Left renal cortex interstitium (tissue), 4 donors: ENCODE results near the gene ADAMTS3. TPM values are rescaled to one million over a fixed set of nuclear protein-coding genes. Genes with fewer than 3 reads are reported as not detected.

Source experiments
- DNase-seq, 4 donors: peaks; one replicate each; pipeline ENCODE4 v3.0.0-alpha.2; 2013; ENCODE audit warnings: low read depth in 4 of 4, low spot score in 2 of 4, missing footprints in 1 of 4
- polyA plus RNA-seq, 4 donors: library from polyadenylated mRNA; unstranded; fragments of 120-200 nt; gene quantifications; one replicate each; pipeline ENCODE4 v1.2.1, GENCODE V29; 2013; ENCODE audit not compliant: insufficient read length in 4 of 4

Gene ADAMTS3
- polyA plus RNA-seq, 4 donors: 9.1 to 11.9 (median 10.0) TPM

DNA sequence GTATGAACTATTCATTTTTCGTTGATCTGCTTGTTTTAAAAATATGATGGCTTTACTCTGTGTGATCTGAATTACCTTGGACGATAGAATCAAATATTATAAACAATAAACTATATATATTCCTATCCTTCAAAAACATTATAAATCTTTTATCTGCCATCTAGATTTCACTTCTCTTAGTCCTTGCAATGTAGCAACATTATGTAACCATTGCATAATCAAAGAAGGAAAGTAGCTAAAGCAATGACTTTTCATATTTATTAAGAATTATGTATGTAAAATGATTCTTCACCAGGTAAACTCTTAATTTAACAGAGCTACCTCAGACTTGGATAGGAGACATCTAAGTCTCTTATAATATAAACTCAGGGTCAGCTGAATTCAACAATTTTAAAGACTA is 210.5 kb downstream of the ADAMTS3 start:
- DNase-seq: no peak

DNA sequence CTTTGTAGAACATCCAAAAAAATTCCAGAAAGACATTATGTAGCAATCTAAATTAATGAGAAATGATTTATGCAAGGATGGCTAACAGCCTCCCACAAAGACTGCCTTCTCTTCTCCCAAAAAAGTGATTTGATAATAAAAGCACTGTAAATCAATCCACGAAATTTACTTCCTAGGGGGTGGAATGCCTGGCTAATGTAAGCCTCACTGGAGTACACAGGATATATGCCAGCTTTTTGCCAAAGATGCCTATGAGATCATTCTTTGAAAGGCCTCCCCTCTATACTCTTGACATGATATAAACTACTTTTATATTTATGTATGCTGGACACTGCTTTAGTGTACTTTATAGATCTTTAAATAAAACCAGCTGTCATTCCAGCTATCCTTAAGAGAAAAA is 211.1 kb downstream of the ADAMTS3 start:
- no peak for DNase-seq

- no peak for DNase-seq
Measured at GRCh38 chr4:72352711-72353110, 216.3 kb downstream of the ADAMTS3 start.

DNA sequence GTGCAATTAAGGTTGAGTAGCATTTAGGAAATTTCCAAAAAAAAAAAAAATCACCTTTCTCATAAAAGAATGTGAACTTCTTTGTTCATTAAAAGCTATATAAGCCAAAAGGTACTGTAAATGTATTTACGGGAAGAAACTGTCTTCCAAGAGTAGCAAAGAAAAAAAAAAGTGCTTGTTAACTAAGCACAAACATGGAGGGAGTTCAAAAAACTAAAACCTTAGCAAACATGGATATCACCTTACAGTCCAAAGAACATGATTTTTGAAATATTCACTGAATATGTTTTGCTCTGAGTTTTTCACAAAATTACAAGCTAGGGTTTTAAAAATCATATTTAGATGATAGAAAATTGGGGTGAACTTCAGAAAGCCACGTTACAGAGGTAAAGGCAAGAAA is 217.5 kb downstream of the ADAMTS3 start:
- DNase-seq: no peak

- DNase-seq: no peak
Measured at GRCh38 chr4:72348701-72349100, 220.3 kb downstream of the ADAMTS3 start.

- DNase-seq: no peak
Measured at GRCh38 chr4:72344418-72344817, 224.6 kb downstream of the ADAMTS3 start.

GRCh38 chr4:72341432-72341820 is 227.6 kb downstream of the ADAMTS3 start:
- no peak for DNase-seq

DNA sequence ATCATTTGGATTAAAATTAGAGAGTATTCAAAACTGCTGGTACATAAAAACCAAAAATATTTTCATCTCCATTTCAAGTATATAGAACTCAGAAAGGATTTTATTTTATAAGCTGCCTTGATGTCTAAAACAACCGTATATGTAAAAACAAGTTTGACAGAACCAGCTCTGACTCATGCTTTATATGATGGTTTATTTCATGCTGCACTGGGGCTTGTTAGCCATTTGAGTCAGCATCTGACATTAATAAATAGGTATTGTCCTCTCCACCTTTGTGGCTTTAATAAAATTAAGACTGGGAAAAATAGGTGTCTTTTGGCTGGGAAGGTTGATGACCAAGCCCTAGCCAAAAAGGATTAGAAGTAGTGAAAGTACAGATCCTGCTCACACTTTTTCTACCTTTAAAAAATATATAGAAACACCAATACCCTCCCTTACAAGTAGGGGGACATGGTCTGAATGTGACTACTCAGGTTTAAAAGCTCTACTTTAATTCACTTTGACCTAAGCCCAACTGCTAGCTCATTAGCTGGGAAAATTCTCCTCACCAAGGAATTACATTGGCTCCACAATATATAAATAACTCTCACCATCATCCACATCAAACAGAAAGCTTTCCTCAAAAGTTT is 228.1 kb downstream of the ADAMTS3 start:
- no peak for DNase-seq

DNA sequence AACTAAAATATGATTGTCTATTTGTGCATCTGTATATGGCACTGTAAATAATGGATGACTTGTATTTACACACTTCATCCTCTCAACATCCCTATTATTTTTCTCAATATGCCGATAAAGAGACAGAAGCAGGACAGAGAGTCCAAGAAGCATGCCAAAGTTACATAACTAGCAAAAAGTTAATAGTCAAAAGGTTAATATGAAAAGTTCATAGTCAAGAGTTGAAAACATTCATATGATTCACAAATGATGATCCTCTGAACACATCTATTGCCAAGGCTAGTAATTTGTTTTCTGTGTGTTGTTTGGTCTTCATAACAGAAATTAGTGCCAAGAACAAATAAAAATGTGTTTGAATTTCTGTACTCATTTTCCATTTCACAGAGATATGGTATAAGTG is 231.0 kb downstream of the ADAMTS3 start:
- DNase-seq: no peak

GRCh38 chr4:72330381-72330780 is 238.6 kb downstream of the ADAMTS3 start:
- no peak for DNase-seq

- no peak for DNase-seq
Measured at GRCh38 chr4:72326692-72327632, 242.1 kb downstream of the ADAMTS3 start.

GRCh38 chr4:72325215-72325614 is 243.8 kb downstream of the ADAMTS3 start:
- no peak for DNase-seq

DNA sequence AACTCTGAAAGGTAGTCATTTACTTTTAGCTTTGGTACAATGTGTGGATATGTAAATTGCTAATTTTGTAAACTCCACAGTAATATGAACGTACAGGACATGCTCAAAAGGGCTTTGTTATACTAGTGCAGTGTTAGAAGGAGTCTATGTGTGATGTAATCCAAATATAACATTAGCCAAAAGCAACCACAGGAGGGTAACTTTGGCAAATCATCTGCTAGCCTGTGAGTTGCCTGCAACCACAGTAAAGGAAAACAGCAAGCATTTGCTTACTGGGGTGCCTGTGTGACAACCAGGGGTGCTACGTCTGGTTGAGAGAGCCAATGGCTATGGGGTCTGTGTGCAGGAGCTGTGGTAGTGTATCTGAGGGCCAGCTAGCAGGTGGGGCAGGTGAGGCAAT is 245.8 kb downstream of the ADAMTS3 start:
- DNase-seq: no peak

DNA sequence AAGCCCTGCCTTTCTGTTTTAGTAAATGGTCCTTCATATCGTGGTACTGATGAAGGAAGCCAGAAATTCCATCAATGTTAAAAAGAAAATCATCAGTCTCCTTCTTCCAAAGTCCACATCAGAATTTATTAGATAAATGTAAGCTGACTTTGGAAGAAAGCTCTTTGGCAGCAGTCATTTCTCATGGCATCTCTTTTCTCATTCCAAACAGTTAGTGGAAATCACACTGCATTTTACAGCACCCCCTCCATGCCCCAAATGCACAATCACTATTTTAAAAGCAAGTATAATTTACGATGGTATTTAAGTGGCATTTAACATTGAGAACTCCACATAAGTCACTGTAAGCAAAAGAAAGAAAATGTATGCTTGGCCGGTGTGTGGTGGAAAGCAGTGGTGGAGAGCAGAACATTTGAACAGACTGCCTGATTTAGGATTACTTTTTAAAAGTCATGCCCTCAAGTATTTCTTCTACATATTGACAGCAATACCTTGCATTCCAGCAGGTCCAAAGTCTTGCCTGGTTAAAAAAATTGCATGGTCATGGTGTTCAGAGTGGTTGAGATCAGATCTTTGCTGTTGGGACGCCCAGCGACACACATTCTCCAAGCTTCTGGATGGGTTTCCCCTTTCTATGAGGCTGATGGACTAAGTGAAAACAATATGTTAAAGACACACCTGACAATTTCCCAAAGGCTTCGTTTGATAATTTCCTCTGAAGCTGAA is 248.6 kb downstream of the ADAMTS3 start:
- no peak for DNase-seq

DNA sequence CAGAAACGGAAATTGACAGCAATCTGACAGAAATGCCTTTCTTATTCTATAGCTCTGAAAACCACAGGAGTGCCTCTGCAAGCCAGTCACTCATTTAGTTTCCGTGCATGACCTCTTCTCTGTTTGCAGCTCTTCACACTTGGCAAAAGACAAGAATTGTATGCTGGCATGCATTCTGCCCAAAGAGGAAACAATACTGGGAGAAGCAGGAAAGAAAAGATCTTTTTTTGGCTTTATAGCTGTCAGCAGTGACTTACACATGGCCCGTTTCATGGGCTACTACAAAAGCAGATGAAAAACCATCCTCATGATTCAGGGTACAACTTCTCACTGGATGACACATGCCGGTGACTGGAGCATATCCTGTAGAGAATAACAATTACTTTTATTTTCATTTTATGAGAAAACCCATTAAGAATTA is 249.4 kb downstream of the ADAMTS3 start:
- no peak for DNase-seq

GRCh38 chr4:72318421-72319170 is 250.4 kb downstream of the ADAMTS3 start:
- DNase-seq: no peak

- no peak for DNase-seq
Measured at GRCh38 chr4:72314869-72315268, 254.2 kb downstream of the ADAMTS3 start.

GRCh38 chr4:72313121-72313520 is 255.9 kb downstream of the ADAMTS3 start:
- no peak for DNase-seq

DNA sequence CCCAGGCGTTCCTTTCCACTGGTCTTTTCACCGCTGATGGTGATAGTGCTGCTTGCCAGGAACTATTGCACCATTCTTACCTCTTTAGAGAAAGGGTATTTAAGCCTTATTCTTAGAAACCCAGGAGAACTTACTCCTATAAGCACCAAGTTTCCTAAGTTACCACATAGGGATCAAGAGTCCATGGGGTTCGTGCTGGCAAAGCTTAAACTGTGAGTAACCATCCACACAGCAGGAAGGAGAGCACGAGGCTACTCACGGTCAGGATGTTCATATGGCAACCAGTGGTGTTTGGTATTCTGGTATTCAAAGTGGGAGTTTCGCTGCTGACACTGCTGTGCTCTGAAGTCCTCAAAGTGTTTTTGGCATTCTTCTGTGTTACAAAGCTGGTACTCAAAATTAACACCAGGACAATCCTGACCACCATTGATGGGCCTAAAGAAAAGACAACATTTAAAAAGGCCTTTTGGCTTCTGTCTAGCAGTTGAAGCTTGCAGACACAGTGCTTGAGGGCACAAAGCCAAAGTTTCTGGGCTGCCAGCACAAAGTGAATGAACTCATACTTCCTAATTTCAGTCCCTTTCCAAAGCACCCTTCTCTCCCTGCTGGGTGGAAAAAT is 256.9 kb downstream of the ADAMTS3 start:
- no peak for DNase-seq

DNA sequence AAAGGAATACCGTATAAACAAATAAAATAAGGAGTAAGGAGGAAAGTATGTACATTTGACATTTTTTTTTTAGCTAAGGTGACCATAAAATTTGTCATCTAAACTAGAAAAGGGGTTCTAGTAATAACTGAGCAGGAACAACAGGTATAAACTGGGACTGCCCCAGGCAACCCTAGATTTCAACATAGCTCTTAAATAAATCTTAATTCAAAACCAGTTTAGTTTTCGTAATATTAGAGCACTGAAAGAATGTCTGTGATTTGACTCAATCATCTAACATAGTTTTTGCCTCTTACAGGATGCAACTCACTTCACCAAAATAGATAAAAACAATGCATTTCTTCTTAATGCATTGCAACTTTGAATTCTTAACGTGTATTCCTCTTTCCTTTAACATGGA is 257.7 kb downstream of the ADAMTS3 start:
- no peak for DNase-seq
